OCI-M1 (cell line): ENCODE data around the gene SMPDL3B.

Source experiments
- DNase-seq: peaks from one replicate; lab custom pipeline; 2025; lab: John Stamatoyannopoulos, UW

Gene SMPDL3B

DNA sequence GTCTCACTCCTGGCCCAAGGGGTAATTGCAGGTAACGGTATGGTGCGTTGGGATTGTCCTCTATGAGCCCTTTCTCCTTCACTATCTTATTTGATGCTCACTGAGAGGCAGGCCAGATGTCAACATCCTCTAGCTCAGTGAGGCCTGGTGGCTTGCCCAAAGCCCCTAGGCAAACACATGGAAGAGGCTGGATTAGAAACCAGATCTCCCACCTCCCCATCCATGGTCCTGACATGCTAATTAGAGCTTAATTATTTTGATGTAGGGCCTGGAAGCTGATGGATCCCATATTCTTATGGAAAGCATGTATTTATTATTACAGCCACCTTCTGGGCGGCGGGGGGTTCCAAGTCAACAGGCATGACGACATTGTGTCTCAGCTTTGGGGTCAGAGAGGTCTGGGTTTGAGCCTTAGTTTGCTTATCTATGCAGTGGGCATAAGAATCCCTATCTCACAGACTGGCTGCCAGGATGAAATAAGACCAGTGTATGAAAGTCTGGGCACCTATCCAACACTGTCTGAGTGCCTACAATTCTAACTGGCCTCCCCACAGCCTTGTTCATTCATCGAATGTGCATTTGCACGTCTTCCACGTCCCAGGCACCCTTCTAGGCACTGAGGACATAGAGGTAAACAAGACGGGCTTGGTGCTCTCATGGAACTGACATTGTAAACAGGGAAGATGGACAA is 6.2 kb downstream of the SMPDL3B start:
- no peak for DNase-seq

GRCh38 chr1:27941671-27942540 is 7.1 kb downstream of the SMPDL3B start:
- no peak for DNase-seq

DNA sequence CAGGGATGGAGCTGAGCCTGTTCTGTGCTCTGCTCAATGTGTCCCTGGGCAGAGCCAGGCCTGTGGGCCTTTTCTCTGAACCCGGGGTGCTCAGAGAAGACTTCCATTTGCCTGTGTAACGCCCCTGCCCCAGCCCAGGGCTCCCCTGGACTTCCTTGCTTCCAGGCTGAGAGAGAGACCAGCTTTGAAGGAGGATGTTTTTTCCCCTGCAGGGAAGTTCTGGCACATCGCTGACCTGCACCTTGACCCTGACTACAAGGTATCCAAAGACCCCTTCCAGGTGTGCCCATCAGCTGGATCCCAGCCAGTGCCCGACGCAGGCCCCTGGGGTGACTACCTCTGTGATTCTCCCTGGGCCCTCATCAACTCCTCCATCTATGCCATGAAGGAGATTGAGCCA is 10.2 kb downstream of the SMPDL3B start:
- DNase-seq: no peak

- DNase-seq: no peak
Observed at GRCh38 chr1:27949027-27949426, 14.2 kb downstream of the SMPDL3B start.

DNA sequence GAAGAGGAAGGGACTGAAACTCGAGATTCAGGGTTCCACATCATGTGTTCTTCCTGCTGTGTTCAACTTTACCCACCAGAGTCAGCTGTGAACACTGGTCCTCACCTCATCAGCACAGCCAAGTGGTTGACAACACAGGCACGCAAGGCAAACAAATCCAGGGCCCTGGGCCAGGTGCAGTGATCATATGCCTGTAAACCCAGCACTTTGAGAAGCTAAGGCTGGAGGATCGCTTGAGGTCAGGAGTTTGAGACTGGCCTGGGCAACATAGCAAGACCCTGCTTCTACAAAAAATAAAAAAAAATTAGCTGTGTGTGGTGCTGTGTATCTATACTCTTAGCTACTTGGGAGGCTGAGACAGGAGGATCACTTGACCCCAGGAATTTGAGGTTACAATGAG is 16.6 kb downstream of the SMPDL3B start:
- DNase-seq: no peak

GRCh38 chr1:27952147-27952546 is 17.3 kb downstream of the SMPDL3B start:
- DNase-seq: no peak

- DNase-seq: no peak
Observed at GRCh38 chr1:27954186-27954585, 19.4 kb downstream of the SMPDL3B start.

GRCh38 chr1:27955076-27955475 is 20.3 kb downstream of the SMPDL3B start:
- DNase-seq: no peak

- no peak for DNase-seq
Observed at GRCh38 chr1:27956761-27957160, 22.0 kb downstream of the SMPDL3B start.

- DNase-seq: no peak
Observed at GRCh38 chr1:27957655-27958054, 22.9 kb downstream of the SMPDL3B start.

- no peak for DNase-seq
Observed at GRCh38 chr1:27958513-27958912, 23.7 kb downstream of the SMPDL3B start.

- peak; percentile 87 for DNase-seq
Observed at GRCh38 chr1:27959792-27960603, 25.2 kb downstream of the SMPDL3B start, which contains the start of gene XKR8. Gene XKR8, plus strand, starts transcription at chr1:27959973. Its CDS starts 97 bp downstream, at chr1:27960070.

DNA sequence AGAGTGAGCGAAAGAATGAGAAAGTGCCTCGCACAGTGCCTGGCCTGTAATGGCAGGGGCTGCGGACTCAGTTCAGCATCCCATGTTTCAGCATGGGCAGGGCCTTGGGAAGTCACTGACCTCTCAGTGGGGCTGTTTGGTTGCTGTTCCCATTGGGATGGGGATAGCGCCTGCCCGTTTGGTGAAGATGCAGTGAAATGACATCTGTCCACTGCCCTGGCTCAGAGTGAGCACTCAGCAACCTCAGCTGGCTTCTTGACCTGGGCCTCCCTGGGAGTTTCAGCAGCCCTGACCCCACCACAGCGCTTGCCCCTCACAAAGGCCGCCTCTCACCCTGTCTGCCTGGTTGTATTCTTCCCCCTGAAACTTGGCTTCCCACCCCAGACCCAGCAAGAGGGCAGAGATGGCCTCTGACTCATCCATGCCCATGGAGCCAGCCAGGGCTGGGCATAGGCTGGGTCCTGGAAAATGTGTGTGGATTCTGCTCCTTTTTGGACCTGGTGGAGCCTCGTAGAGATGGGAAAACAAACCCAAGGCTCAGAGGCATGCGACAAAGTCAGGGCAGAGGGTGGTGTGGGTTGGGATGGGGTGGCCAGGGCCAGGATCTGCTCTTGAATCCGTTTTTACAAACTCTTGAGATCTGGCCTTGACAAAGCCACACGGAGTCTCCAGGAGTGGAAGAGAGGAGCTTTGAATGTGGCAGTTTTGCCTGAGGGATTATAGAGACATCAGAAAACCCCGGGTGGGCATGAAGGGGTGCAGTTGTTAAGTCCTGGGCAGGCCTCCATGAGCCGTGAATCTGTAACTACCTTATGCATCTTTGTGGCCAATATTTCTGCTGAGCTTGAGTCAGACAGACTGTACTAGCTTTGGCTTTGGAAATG is 26.2 kb downstream of the SMPDL3B start:
- DNase-seq: no peak

DNA sequence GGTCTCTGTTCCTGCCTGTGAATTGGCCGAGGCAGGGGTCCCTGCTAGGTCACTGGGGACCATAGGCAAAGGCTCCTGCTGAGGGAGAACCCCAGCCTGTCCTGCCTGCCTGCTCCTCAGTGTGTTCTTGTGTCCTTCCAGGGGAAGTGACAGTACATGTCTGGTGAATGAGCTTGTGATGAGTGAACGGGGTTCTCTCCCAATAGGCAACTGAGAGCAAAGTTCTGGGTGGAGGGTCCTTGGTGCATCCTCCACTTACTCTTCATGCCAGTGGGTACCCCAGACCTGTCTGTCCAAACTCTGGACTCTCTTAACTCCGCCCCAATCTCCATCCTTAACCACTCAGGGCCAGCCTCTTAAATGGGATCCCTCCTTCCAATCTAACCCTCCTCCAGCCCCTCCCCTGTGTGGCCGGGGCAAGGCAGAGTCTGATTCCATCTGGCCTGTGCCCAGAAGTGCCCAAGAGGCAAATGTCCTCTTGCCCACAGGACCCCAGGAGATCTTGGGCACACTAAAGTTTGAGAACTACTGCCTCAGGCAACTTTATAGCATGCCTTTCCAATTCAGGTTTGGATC is 26.9 kb downstream of the SMPDL3B start:
- DNase-seq: no peak

- no peak for DNase-seq
Observed at GRCh38 chr1:27963393-27963792, 28.6 kb downstream of the SMPDL3B start.

DNA sequence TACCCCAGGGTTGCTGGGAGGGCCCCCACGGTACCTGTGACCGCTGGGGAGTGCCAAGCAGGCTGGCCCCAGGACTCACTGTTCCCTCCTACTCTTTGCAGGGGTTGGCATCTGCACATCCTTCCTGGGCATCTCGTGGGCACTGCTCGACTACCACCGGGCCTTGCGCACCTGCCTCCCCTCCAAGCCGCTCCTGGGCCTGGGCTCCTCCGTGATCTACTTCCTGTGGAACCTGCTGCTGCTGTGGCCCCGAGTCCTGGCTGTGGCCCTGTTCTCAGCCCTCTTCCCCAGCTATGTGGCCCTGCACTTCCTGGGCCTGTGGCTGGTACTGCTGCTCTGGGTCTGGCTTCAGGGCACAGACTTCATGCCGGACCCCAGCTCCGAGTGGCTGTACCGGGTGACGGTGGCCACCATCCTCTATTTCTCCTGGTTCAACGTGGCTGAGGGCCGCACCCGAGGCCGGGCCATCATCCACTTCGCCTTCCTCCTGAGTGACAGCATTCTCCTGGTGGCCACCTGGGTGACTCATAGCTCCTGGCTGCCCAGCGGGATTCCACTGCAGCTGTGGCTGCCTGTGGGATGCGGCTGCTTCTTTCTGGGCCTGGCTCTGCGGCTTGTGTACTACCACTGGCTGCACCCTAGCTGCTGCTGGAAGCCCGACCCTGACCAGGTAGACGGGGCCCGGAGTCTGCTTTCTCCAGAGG is 31.8 kb downstream of the SMPDL3B start:
- no peak for DNase-seq

GRCh38 chr1:27967106-27967883 is 32.5 kb downstream of the SMPDL3B start:
- DNase-seq: no peak

- no peak for DNase-seq
Observed at GRCh38 chr1:27967884-27968466, 33.2 kb downstream of the SMPDL3B start.

DNA sequence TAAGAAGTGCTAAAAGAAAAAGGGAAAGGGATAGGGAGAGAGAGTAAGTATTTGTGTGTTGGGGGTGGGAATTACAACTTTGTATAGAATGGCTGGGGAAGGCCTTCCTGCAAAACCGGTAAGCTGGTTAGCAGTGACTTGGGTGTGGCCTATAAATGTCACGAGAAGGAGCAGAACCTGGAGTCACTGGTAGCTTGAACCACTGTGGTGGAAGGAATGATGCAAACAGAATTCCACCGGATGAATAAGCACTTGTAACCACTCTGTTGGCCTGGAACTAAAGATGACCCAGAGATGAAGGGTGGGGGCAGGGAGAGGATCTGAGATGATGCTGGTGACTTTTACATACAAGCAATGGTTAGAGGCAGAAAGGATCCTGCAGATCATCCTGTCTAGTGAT is 33.9 kb downstream of the SMPDL3B start:
- DNase-seq: no peak
